DND-41 (cell line): ENCODE measurements around the gene PARP1.

Experiments used
- ATAC-seq: fragments of 200-7000 bp; cut with Tn5 transposase; 3 replicates; pipeline ENCODE4 v1.9.1; 2021; ENCODE audit warnings: low read depth; ENCODE audit not compliant: insufficient read depth
- DNase-seq: peaks from one replicate; pipeline ENCODE4 v3.0.0-alpha.2; 2020
- H2AFZ ChIP-seq: 2 replicates; pipeline ENCODE4 v1.6.0; 2012; ENCODE audit warnings: low read depth, low read length
- H3K27ac ChIP-seq: 2 replicates; pipeline ENCODE4 v1.5.1; 2012; ENCODE audit warnings: low read length, inconsistent platforms
- H3K27me3 ChIP-seq: fragments of 200-600 bp; sonication (generic); 2 replicates; pipeline ENCODE4 v1.6.0; 2012; ENCODE audit warnings: low read length, mild to moderate bottlenecking, inconsistent platforms; ENCODE audit not compliant: insufficient read depth, poor library complexity
- H3K36me3 ChIP-seq: 2 replicates; pipeline ENCODE4 v1.5.1; 2012; ENCODE audit warnings: low read length, inconsistent platforms; ENCODE audit not compliant: insufficient read depth
- H3K4me1 ChIP-seq: 2 replicates; pipeline ENCODE4 v1.5.1; 2012; ENCODE audit warnings: mild to moderate bottlenecking, low read length; ENCODE audit not compliant: insufficient read depth
- H3K4me2 ChIP-seq: 2 replicates; pipeline ENCODE4 v1.6.0; 2012; ENCODE audit warnings: mild to moderate bottlenecking, moderate library complexity, low read length, inconsistent platforms; ENCODE audit not compliant: insufficient read depth
- H3K4me3 ChIP-seq, 2 experiments: fragments of 200-600 bp in 1 of 2; shearing (Covaris generic) in 1 of 2; 2 replicates each; pipeline ENCODE4 v1.5.1; 2012 to 2016; ENCODE audit warnings: inconsistent platforms in 2 of 2, low read length in 2 of 2, mild to moderate bottlenecking in 2 of 2, low read depth in 1 of 2, moderate library complexity in 1 of 2
- H3K79me2 ChIP-seq: 2 replicates; pipeline ENCODE4 v1.6.0; 2012; ENCODE audit warnings: low read length, inconsistent platforms; ENCODE audit not compliant: insufficient read depth
- H3K9ac ChIP-seq: 2 replicates; pipeline ENCODE4 v1.6.0; 2012; ENCODE audit warnings: low read depth, mild to moderate bottlenecking, inconsistent platforms, low read length, moderate library complexity
- H3K9me3 ChIP-seq: 2 replicates; pipeline ENCODE4 v1.5.1; 2012; ENCODE audit warnings: low read length, moderate library complexity, mild to moderate bottlenecking, inconsistent platforms; ENCODE audit not compliant: insufficient read depth, severe bottlenecking
- H4K20me1 ChIP-seq: 2 replicates; pipeline ENCODE4 v1.6.0; 2012; ENCODE audit warnings: low read length; ENCODE audit not compliant: insufficient read depth
- CTCF ChIP-seq: IDR thresholded peaks from 2 replicates; pipeline ENCODE4 v1.5.1; 2012; ENCODE audit warnings: borderline replicate concordance, low read length, moderate library complexity, mild to moderate bottlenecking; ENCODE audit not compliant: poor library complexity, severe bottlenecking; ENCODE audit errors: extremely low read depth
- EZH2 ChIP-seq: IDR thresholded peaks from 3 replicates; pipeline ENCODE4 v1.6.1; 2012; ENCODE audit warnings: borderline replicate concordance, low read depth, mild to moderate bottlenecking, moderate library complexity, low read length, inconsistent platforms; ENCODE audit not compliant: severe bottlenecking

Gene PARP1

DNA sequence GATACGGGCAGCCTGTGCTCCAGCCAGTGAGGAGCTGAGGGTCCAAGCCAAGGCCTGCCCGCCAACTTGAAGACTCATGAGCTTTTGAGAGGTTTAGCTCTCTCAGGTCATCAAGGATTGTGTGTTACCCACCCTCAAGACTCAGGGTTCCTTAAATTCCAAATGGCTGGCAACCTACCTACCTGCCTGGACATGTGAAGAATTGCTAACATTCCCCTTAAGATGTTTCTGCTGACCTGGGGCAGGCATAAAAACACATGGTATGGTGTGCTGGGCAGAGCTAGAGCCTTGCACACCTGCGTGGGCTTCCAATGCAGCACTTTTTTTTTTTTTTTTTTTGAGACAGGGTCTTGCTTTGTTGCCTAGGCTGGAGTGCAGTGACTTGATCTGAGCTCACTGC lies 17.2 kb downstream of the PARP1 start:
- no peaks in the 10 kb centered on the region for H3K27me3 ChIP-seq
- H3K36me3 ChIP-seq: peaks cover 98% of the 10 kb centered on the region
- H3K79me2 ChIP-seq: peaks cover 25% of the 10 kb centered on the region
- no peak overlapping the region for H3K4me2 ChIP-seq
- no peaks in the 10 kb centered on the region for H3K4me1 ChIP-seq
- DNase-seq (no peak), ATAC-seq (no peak)
- H2AFZ ChIP-seq: no peak overlapping the region
- no peak overlapping the region for H3K9ac ChIP-seq
- TF ChIP-seq CTCF: no peak
- TF ChIP-seq EZH2: no peak
- peaks cover 22% of the 10 kb centered on the region for H4K20me1 ChIP-seq
- no peak overlapping the region for H3K4me3 ChIP-seq
- no peaks in the 10 kb centered on the region for H3K9me3 ChIP-seq
- H3K27ac ChIP-seq: no peak overlapping the region

DNA sequence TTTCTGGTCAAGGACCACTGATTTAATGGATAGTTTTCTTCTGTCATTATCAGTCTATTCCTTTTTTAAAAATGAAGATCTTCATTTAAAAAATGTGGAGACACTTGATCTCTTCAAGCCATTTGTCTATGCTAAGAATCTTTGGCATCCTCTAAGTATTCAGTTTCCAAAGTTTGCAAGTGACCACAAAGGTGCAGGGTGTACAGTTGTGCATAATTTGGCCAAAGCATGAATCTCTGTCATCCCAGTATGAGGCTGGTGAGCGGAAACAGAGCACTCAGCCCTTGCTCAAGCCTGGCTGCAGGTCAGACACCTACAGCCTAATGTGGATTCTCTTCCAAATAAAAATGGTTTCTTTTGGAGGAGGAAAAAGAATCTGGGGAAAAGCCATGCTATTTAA lies 19.8 kb downstream of the PARP1 start:
- peaks cover 21% of the 10 kb centered on the region for H4K20me1 ChIP-seq
- TF ChIP-seq CTCF (no peak), EZH2 (no peak)
- DNase-seq (no peak), ATAC-seq (no peak)
- no peak overlapping the region for H3K4me2 ChIP-seq
- no peak overlapping the region for H3K9ac ChIP-seq
- H3K27me3 ChIP-seq: no peaks in the 10 kb centered on the region
- H2AFZ ChIP-seq: no peak overlapping the region
- no peaks in the 10 kb centered on the region for H3K4me1 ChIP-seq
- no peak overlapping the region for H3K27ac ChIP-seq
- peaks cover 11% of the 10 kb centered on the region for H3K79me2 ChIP-seq
- H3K36me3 ChIP-seq: peaks cover 98% of the 10 kb centered on the region
- no peak overlapping the region for H3K4me3 ChIP-seq
- no peaks in the 10 kb centered on the region for H3K9me3 ChIP-seq

DNA sequence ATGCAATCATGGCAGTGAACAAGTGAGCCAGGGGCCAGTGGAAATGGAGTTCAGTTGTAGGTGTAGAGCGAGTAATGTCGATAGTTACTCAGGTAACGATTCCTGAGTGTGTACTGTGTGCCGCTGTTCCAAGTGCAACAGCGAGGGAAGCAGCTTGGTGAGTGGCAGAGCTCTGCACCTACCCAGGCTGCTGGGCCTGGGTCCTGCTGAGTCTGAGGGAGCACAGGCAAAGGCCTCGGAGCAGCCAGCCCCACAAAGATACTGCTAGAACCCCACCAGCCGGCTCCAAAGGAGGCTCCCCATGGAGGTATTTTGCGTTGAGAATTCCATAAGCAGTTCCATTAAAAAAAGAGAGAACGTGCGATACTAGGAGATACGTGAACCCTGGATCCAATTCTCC lies 23.2 kb downstream of the PARP1 start:
- Histone ChIP-seq H4K20me1 (peaks cover 5% of the 10 kb centered on the region), H2AFZ (no peak overlapping the region), H3K4me1 (no peaks in the 10 kb centered on the region), H3K9ac (no peak overlapping the region), H3K79me2 (no peaks in the 10 kb centered on the region), H3K4me3 (no peak overlapping the region), H3K9me3 (no peaks in the 10 kb centered on the region), H3K27me3 (no peaks in the 10 kb centered on the region), H3K4me2 (no peak overlapping the region), H3K36me3 (peaks cover 98% of the 10 kb centered on the region), H3K27ac (no peak overlapping the region)
- ATAC-seq (no peak), DNase-seq (no peak)
- TF ChIP-seq EZH2 (no peak), CTCF (no peak)

DNA sequence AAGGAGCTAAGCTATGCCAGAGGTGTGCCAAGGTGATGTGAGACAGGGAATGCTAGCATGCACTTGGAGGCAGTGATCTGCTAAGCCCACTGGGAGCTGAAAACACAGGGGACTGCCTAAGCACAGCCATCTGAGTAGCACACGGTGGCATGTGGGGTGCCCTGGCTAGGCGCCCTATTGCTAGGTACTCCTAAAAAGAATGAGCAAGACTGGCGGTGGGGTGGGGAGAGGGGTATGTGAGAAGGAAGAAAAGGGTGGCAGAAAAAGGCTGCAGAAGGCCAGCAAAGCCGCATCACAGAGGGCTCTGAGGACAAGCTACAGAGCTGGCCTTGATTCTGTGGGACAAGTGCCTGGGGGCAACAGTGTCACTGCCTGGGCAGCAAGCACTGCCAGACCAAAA lies 23.9 kb downstream of the PARP1 start:
- Histone ChIP-seq H3K27me3 (no peaks in the 10 kb centered on the region), H3K79me2 (no peaks in the 10 kb centered on the region), H3K27ac (no peak overlapping the region), H3K9ac (no peak overlapping the region), H3K4me3 (no peak overlapping the region), H3K4me1 (no peaks in the 10 kb centered on the region), H3K4me2 (no peak overlapping the region), H3K9me3 (no peaks in the 10 kb centered on the region), H2AFZ (no peak overlapping the region), H4K20me1 (peaks cover 5% of the 10 kb centered on the region), H3K36me3 (peaks cover 98% of the 10 kb centered on the region)
- no peak for TF ChIP-seq CTCF
- no peak for TF ChIP-seq EZH2
- ATAC-seq (no peak), DNase-seq (no peak)
